NCI-H1930 (cell line): Measurements from ENCODE around the gene ADGRL2.

Source experiments
- DNase-seq, 2 experiments: peaks; one replicate each; lab custom pipeline; 2025; lab: John Stamatoyannopoulos, UW

The ADGRL2 gene

GRCh38 chr1:81805537-81806431 lies 5.0 kb downstream of the ADGRL2 start:
- no peak for DNase-seq

GRCh38 chr1:81806432-81806770 lies 5.7 kb downstream of the ADGRL2 start:
- no peak for DNase-seq

GRCh38 chr1:81808760-81809159 lies 8.0 kb downstream of the ADGRL2 start:
- no peak for DNase-seq

GRCh38 chr1:81809808-81810207 lies 9.1 kb downstream of the ADGRL2 start:
- no peak for DNase-seq

GRCh38 chr1:81811757-81812371 lies 11.1 kb downstream of the ADGRL2 start:
- no peak for DNase-seq

- no peak for DNase-seq
Observed at GRCh38 chr1:81812712-81813111, 12.0 kb downstream of the ADGRL2 start.

GRCh38 chr1:81813691-81814090 lies 13.0 kb downstream of the ADGRL2 start:
- no peak for DNase-seq

GRCh38 chr1:81819613-81820012 lies 18.9 kb downstream of the ADGRL2 start:
- no peak for DNase-seq

GRCh38 chr1:81820765-81821164 lies 20.0 kb downstream of the ADGRL2 start:
- no peak for DNase-seq

- DNase-seq: no peak
Observed at GRCh38 chr1:81823082-81823481, 22.3 kb downstream of the ADGRL2 start.

GRCh38 chr1:81824759-81825158 lies 24.0 kb downstream of the ADGRL2 start:
- DNase-seq: no peak

- DNase-seq: no peak
Observed at GRCh38 chr1:81827942-81828341, 27.2 kb downstream of the ADGRL2 start.

GRCh38 chr1:81832573-81832972 lies 31.8 kb downstream of the ADGRL2 start:
- DNase-seq: no peak

GRCh38 chr1:81833722-81834121 lies 33.0 kb downstream of the ADGRL2 start:
- no peak for DNase-seq

- DNase-seq: no peak
Observed at GRCh38 chr1:81834268-81834667, 33.5 kb downstream of the ADGRL2 start.

GRCh38 chr1:81834921-81835698 lies 34.4 kb downstream of the ADGRL2 start:
- DNase-seq: no peak

GRCh38 chr1:81836007-81836626 lies 35.4 kb downstream of the ADGRL2 start:
- DNase-seq: no peak

GRCh38 chr1:81838600-81839218 lies 38.0 kb downstream of the ADGRL2 start:
- DNase-seq: no peak

- DNase-seq: no peak
Observed at GRCh38 chr1:81840805-81841204, 40.1 kb downstream of the ADGRL2 start.

- DNase-seq: no peak
Observed at GRCh38 chr1:81841795-81842194, 41.1 kb downstream of the ADGRL2 start.

GRCh38 chr1:81844477-81844876 lies 43.7 kb downstream of the ADGRL2 start:
- DNase-seq: no peak

- no peak for DNase-seq
Observed at GRCh38 chr1:81846630-81847029, 45.9 kb downstream of the ADGRL2 start.
